Liver (tissue), 9 donors: ENCODE results near the gene MLLT10. TPM values are rescaled to one million over a fixed set of nuclear protein-coding genes. Genes with fewer than 3 reads are reported as not detected.
A peak's percentile ranks its signal among the peaks of the same experiment; 100 is the strongest.
"Not testable (repeated sequence)": the region's sequence is repeated elsewhere in the genome, so short reads cannot be mapped to it uniquely, and the experiment has no call there.

Source experiments
- DNase-seq: peaks from one replicate; pipeline ENCODE4 v3.0.0-alpha.2; 2017; ENCODE audit warnings: low spot score
- H3K27ac ChIP-seq, 2 donors: one replicate each; pipeline ENCODE4 v1.7.0; 2013; ENCODE audit warnings: inconsistent platforms in 2 of 2, low read length in 2 of 2, control low read depth in 1 of 2, low read depth in 1 of 2, mild to moderate bottlenecking in 1 of 2
- H3K27me3 ChIP-seq, 4 donors: one replicate each; pipeline versions ENCODE4 v1.6.1 to v1.7.0; 2013; ENCODE audit warnings: low read length in 3 of 4, inconsistent platforms in 1 of 4, mild to moderate bottlenecking in 1 of 4, moderate library complexity in 1 of 4; ENCODE audit not compliant: control insufficient read depth in 4 of 4, insufficient read depth in 4 of 4
- H3K36me3 ChIP-seq, 4 donors: one replicate each; pipeline versions ENCODE4 v1.6.1 to v1.7.0; 2013; ENCODE audit warnings: low read length in 3 of 4, mild to moderate bottlenecking in 3 of 4, low read depth in 1 of 4, moderate library complexity in 1 of 4; ENCODE audit not compliant: control insufficient read depth in 4 of 4, insufficient read depth in 3 of 4
- H3K4me1 ChIP-seq, 4 donors: one replicate each; pipeline versions ENCODE4 v1.6.1 to v1.7.0; 2013; ENCODE audit warnings: low read length in 3 of 4, mild to moderate bottlenecking in 3 of 4, moderate library complexity in 1 of 4; ENCODE audit not compliant: control insufficient read depth in 4 of 4, insufficient read depth in 4 of 4
- H3K4me3 ChIP-seq, 3 donors: one replicate each; pipeline versions ENCODE4 v1.6.1 to v1.7.0; 2013; ENCODE audit warnings: low read length in 3 of 3, control low read depth in 1 of 3, low read depth in 1 of 3, mild to moderate bottlenecking in 1 of 3
- H3K9ac ChIP-seq, 2 donors: one replicate each; pipeline ENCODE4 v1.7.0; 2013; ENCODE audit warnings: low read length in 2 of 2, mild to moderate bottlenecking in 2 of 2, moderate library complexity in 2 of 2, control low read depth in 1 of 2, low read depth in 1 of 2
- H3K9me3 ChIP-seq, 4 donors: one replicate each; pipeline versions ENCODE4 v1.6.1 to v1.7.0; 2013; ENCODE audit warnings: low read length in 3 of 4; ENCODE audit not compliant: control insufficient read depth in 4 of 4
- ATF3 ChIP-seq: IDR thresholded peaks from 2 replicates; pipeline ENCODE4 v1.6.1; 2016; ENCODE audit warnings: antibody characterized with exemption
- CTCF ChIP-seq: fragments of 150-350 bp; IDR thresholded peaks from 2 replicates; pipeline ENCODE4 v1.5.1; 2017; ENCODE audit warnings: improper control_type of control experiment, low read depth, low read length; ENCODE audit not compliant: missing input control
- EGR1 ChIP-seq, 2 donors: IDR thresholded peaks; 2 replicates each; pipeline ENCODE4 v1.6.1; 2016 to 2018; ENCODE audit warnings: antibody characterized with exemption in 2 of 2, low read depth in 2 of 2
- FOXA1 ChIP-seq: IDR thresholded peaks from 2 replicates; pipeline ENCODE4 v1.6.1; 2016; ENCODE audit warnings: antibody characterized with exemption
- FOXA2 ChIP-seq: IDR thresholded peaks from 2 replicates; pipeline ENCODE4 v1.6.1; 2016; ENCODE audit warnings: antibody characterized with exemption
- GABPA ChIP-seq, 2 donors: IDR thresholded peaks in 1 of 2; conservative IDR thresholded peaks in 1 of 2; 2 replicates each; pipeline ENCODE4 v1.6.1; 2016; ENCODE audit warnings: antibody characterized with exemption in 2 of 2, mild to moderate bottlenecking in 1 of 2, moderate library complexity in 1 of 2
- HNF4A ChIP-seq, 2 donors: conservative IDR thresholded peaks; 2 replicates each; pipeline ENCODE4 v1.6.1; 2016; ENCODE audit warnings: antibody characterized with exemption in 2 of 2, mild to moderate bottlenecking in 2 of 2
- HNF4G ChIP-seq: IDR thresholded peaks from 2 replicates; pipeline ENCODE4 v1.6.1; 2016; ENCODE audit warnings: antibody characterized with exemption
- JUND ChIP-seq, 2 donors: IDR thresholded peaks; 2 replicates each; pipeline ENCODE4 v1.6.1; 2016; ENCODE audit warnings: antibody characterized with exemption in 2 of 2
- MAX ChIP-seq: IDR thresholded peaks from 2 replicates; pipeline ENCODE4 v1.6.1; 2016; ENCODE audit warnings: antibody characterized with exemption
- NR2F2 ChIP-seq: IDR thresholded peaks from 2 replicates; pipeline ENCODE4 v1.6.1; 2016; ENCODE audit warnings: antibody characterized with exemption
- RAD21 ChIP-seq, 2 donors: IDR thresholded peaks; 2 replicates each; pipeline ENCODE4 v1.6.1; 2016; ENCODE audit warnings: antibody characterized with exemption in 2 of 2, mild to moderate bottlenecking in 2 of 2
- REST ChIP-seq: IDR thresholded peaks from 2 replicates; pipeline ENCODE4 v1.6.1; 2016; ENCODE audit warnings: antibody characterized with exemption, mild to moderate bottlenecking
- RXRA ChIP-seq, 2 donors: IDR thresholded peaks; 2 replicates each; pipeline ENCODE4 v1.6.1; 2017 to 2018; ENCODE audit warnings: antibody characterized with exemption in 2 of 2, mild to moderate bottlenecking in 1 of 2
- SP1 ChIP-seq: IDR thresholded peaks from 2 replicates; pipeline ENCODE4 v1.6.1; 2018; ENCODE audit warnings: antibody characterized with exemption, mild to moderate bottlenecking
- TAF1 ChIP-seq: conservative IDR thresholded peaks from 2 replicates; pipeline ENCODE4 v1.6.1; 2016; ENCODE audit warnings: antibody characterized with exemption, mild to moderate bottlenecking
- YY1 ChIP-seq: IDR thresholded peaks from 2 replicates; pipeline ENCODE4 v1.6.1; 2016; ENCODE audit warnings: antibody characterized with exemption, mild to moderate bottlenecking
- ZBTB33 ChIP-seq: IDR thresholded peaks from 2 replicates; pipeline ENCODE4 v1.6.1; 2016; ENCODE audit warnings: antibody characterized with exemption
- WGBS: extraction: QIAGEN DNeasy Blood & Tissue Kit; methylation state at CpG from one replicate; pipeline ENCODE4 v1.1.7; 2013; 5-methylcytosine and 5-hydroxymethylcytosine counted together
- polyA plus RNA-seq, 2 donors: library from polyadenylated mRNA; stranded (reverse) in 1 of 2; unstranded in 1 of 2; fragments of 200-250 nt in 1 of 2; fragments of >200 nt in 1 of 2; fragmentation: Nextera tagmentation in 1 of 2; extraction: Ambion mirVana in 1 of 2; gene quantifications; one replicate each; pipeline versions ENCODE4 v1.2.1 to v1.2.3, GENCODE V29; 2013 to 2015
- total RNA-seq, 2 donors: library from RNA; depleted of rRNA; stranded (reverse); fragments of >200 nt; gene quantifications; one replicate each; pipeline ENCODE4 v1.2.3, GENCODE V29; 2014
- donor health status: healthy.
- donor health status: healthy.
- donor health status: healthy.
- donor health status: healthy.
- donor health status: healthy.

Gene MLLT10
- total and polyA plus RNA-seq, 4 donors: 11.9 to 47.4 (median 22.6) TPM

- DNase-seq: no peak
- no peaks in the 10 kb centered on the region for H3K27me3 ChIP-seq
- WGBS: 43% methylated on average over 3 of the region's 3 CpGs
- TF ChIP-seq FOXA1 (no peak), JUND (IDR thresholded peaks at IDR 0.05) (peak; percentile 84 to 93), YY1 (peak; percentile 20), GABPA (IDR thresholded peaks at IDR 0.05 in 1 of 2, conservative IDR thresholded peaks at IDR 0.05 in 1 of 2) (no peak), MAX (no peak), HNF4G (no peak), ATF3 (peak; percentile 77), ZBTB33 (no peak), HNF4A (conservative IDR thresholded peaks at IDR 0.05) (peak; percentile 39 to 48), REST (no peak), FOXA2 (no peak), RXRA (IDR thresholded peaks at IDR 0.05) (peak; percentile 69 to 71), RAD21 (IDR thresholded peaks at IDR 0.05) (no peak), NR2F2 (no peak), TAF1 (no peak), SP1 (no peak), CTCF (no peak), EGR1 (IDR thresholded peaks at IDR 0.05; ENCODE audit: low read depth in 2 of 2) (no peak)
- H3K4me3 ChIP-seq: no peak overlapping the region
- H3K4me1 ChIP-seq: peaks cover 18 to 25% (median 21%) of the 10 kb centered on the region in 4 donors
- H3K27ac ChIP-seq: no peak overlapping the region
- no peaks in the 10 kb centered on the region for H3K36me3 ChIP-seq
- H3K9me3 ChIP-seq: no peaks in the 10 kb centered on the region
- H3K9ac ChIP-seq: no peak overlapping the region
These were observed 38.5 kb downstream of the MLLT10 start for GRCh38 chr10:21572578-21572977.

GRCh38 chr10:21574514-21574913 lies 40.5 kb downstream of the MLLT10 start:
- not testable (repeated sequence) for H3K9ac ChIP-seq, H3K36me3 ChIP-seq, H3K27ac ChIP-seq, H3K27me3 ChIP-seq, H3K4me3 ChIP-seq, H3K9me3 ChIP-seq, DNase-seq
- H3K4me1 ChIP-seq: peaks cover 14 to 25% (median 21%) of the 10 kb centered on the region in 4 donors
- 98% methylated on average over 2 of the region's 2 CpGs for WGBS
